GM13976 (cell line): Measurements from ENCODE around the gene DCAF12.

ENCODE experiments used
- DNase-seq: peaks from one replicate; pipeline ENCODE4 v3.0.0; 2012; ENCODE audit warnings: low spot score
- in situ Hi-C: fragments of 300-500 bp; cut with MboI; formaldehyde crosslinking; loops from one replicate; pipeline ENCODE4 v1.12.0; 2022; ENCODE audit warnings: low sequenced_read_pairs, mixed read lengths, inconsistent platforms; ENCODE audit not compliant: unreplicated experiment
- TF ChIP-seq, protein P1 (sequence below): IDR thresholded peaks from 2 replicates; pipeline ENCODE4 v1.5.1; 2012; ENCODE audit warnings: borderline replicate concordance, mild to moderate bottlenecking; ENCODE audit not compliant: insufficient read depth; ENCODE audit errors: extremely low read depth, missing control alignments, control extremely low read depth

The DCAF12 gene

GRCh38 chr9:34037626-34038025, 88.9 kb downstream of the DCAF12 start:
- in situ Hi-C loops: no loop called here
- TF ChIP-seq, protein P1, sequence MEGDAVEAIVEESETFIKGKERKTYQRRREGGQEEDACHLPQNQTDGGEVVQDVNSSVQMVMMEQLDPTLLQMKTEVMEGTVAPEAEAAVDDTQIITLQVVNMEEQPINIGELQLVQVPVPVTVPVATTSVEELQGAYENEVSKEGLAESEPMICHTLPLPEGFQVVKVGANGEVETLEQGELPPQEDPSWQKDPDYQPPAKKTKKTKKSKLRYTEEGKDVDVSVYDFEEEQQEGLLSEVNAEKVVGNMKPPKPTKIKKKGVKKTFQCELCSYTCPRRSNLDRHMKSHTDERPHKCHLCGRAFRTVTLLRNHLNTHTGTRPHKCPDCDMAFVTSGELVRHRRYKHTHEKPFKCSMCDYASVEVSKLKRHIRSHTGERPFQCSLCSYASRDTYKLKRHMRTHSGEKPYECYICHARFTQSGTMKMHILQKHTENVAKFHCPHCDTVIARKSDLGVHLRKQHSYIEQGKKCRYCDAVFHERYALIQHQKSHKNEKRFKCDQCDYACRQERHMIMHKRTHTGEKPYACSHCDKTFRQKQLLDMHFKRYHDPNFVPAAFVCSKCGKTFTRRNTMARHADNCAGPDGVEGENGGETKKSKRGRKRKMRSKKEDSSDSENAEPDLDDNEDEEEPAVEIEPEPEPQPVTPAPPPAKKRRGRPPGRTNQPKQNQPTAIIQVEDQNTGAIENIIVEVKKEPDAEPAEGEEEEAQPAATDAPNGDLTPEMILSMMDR: no peak
- DNase-seq: no peak

GRCh38 chr9:34036625-34037024, 89.9 kb downstream of the DCAF12 start:
- DNase-seq: no peak
- in situ Hi-C loops: no loop called here
- TF ChIP-seq, protein P1: no peak
